GM19043 (cell line): ENCODE measurements around the gene MMP24OS.

Experiments used
- ATAC-seq: cut with Tn5 transposase; IDR thresholded peaks from one replicate; pipeline ENCODE4 v1.9.1; 2021; ENCODE audit warnings: low read depth; ENCODE audit not compliant: unreplicated experiment

Gene MMP24OS

DNA sequence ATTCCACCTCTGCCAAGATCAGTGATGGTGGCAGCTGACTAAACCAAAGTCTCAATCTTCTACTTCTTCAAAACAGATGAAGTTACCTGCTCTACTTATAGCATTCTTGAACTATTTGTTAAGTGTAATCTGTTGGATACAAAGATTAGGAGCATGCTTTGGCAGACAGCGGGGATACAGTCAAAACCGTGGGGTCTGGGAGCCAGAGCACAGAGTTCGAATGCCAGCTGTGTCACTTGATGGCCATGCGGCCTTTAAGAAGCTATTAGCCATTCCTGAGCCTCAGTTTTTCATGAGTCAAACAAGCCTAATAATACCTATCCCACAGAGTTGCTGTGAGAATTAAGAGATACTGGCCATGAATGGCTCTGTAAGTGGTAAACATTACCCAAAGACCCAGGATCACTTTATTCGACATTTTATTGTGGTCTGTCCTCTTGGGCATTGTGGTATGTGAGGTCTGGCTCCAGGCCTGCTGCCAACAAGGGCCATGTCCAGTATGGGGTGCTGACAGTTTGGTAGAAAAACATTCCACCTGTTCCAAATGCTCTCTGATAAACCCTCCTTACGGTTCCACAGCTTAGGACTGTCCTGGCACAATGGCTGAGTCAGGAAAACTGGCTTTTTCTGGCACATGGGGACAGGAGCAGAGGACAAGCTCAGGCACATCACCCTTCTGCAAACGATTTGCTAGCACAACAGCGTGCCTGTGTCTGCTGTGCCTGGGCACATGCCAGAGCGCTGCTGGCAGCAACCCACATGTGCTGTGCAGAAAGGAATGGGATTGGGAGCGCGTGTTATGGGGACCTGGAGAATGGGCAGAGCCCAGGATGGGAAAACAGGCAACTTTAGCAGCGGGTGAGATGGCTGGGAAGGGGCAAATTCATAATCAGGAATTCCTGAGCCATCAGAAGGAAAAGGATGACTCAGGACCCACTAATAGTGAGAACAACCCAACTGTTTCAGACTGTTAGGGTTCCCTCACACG is 30.0 kb upstream of the MMP24OS start:
- ATAC-seq: no peak

DNA sequence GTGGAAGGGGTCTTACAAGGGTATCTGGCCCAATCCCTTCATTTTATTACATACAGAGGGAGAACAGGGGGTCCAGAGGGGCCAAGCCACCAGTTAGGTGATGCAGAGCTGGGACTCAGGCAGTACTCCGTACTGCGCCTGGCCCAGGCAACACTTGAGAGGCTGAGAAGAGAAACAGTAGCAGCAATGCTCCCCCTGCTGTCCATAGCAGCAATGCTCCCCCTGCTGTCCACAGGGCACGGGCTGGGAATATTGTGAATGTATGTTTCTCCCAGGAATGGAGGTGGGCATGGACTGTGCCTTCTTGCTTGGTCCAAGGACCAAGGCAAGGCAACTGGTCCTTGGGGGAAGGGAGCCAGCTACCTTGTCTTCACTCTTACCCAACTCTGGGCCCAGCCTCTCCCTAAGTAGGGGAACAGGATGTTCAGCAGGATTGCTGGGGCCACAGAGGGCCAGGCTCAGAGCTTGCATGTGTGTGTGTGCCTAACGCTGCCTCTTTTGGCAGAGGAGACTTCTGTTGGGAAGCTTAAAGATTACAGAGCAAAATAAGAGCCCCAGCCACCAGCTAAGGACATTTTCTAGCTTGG is 29.1 kb upstream of the MMP24OS start:
- no peak for ATAC-seq

DNA sequence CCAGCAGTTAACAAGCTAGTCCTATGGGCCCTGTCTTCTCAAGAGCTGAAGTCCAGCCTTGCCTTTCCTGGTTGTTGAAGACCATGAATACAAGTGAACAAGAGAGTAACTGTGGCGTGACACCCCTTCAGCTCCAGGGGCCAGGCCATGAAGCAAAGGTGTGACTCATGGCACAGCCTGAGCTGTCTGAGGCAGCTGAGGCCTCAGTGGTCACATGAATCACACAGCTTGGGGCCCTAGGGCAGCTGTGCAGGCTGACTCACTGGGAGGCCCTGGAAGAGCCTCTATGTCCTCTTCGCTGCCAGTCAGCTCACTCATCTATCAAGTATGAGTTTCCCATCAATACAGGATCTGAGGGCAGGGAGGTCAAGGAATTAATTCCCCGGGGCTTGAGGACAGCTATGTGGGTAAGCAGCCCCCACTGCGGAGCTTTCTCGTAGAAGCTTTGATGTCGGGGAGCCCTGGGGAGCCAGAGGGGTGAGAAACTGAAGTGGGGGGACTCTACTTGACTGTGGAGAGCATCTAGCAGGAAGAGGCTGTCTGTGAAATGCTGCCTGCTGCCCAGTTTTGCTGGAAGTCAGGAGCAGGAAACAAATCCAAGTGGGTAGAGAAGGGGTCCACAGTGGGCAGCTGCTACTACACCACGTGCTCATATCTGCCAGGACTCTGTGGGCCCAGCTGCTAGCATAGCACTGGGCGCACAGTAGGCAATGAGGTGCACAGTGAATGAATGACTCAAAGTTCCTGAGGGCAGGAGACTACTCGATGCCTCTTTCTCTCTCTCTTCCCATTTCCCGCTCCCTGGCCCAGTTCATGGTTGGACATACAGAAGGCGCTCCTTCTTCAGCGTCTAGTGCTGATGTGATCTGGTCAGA is 28.0 kb upstream of the MMP24OS start:
- no peak for ATAC-seq

DNA sequence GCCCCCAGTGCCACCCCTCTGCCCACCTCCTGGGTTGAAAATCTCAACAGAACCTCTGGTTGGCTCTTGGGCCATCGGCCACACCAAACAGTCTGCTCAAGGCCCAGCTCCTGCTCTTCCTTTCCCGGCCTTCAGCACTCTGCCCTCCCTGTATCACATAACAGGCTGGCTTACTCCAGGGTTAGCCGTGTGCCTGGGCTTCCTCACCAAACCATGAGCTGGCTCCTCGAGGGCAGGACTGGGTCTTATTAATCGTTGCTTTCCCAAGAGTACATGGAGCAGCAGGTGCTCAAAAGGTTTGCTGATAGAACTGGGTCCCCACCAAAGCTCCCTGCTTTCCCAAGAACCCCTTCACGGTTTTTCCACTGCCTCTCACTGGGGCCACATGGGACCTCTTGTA is 27.0 kb upstream of the MMP24OS start:
- no peak for ATAC-seq

DNA sequence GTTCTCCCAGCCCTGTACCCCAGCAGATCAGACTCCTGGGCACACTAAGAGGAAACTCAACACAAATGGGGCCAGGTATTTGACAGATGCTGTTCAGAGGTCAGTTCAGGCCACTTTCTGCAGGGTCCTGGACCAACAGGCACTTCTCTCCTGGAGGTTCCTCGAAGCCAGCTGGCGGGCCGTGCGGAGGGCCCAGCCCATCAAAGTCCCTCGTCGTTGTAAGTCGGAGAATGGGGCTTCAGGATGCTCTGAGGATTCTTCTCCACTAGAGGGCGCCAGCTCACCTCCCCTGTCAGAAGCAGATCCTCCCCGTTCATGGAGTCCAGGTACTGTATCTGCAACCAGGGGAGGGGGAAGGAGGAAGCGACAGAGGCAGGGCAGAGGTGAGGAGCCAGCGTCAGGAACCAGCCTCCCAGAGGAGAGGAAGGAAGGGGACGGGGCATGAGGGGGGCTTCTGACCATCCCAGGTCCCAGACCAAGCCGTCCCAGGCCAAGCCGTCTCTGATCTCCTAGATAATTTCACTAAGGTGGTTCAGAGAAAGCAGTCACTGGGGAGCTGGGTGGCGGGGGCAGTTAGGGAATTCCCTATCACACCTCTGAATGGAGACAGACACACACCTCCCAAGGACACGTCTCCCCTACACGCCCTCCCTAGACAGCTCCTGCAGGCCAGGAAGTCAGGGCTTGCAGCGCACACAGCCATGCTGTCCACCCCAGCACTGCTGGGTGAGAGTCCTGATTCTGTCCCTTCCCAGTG is 26.0 kb upstream of the MMP24OS start:
- ATAC-seq: peak; percentile 53

DNA sequence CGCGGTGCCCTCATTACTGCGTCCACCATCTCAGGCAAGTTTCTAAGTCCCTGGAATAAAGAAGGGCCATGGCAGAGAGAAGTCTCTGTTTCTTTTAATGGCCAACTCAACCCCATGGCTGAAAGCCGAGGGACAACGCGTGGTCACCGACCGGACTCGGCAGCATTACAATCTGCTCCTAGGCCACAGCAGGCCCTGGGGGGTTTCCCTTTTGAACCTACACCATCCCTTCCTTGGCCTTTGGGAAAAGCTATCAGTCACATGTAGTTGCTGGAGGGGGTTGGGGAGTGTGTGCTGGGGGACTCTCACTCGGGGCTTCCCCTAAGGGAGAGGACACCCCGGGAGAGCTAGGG is 25.4 kb upstream of the MMP24OS start:
- ATAC-seq: no peak

DNA sequence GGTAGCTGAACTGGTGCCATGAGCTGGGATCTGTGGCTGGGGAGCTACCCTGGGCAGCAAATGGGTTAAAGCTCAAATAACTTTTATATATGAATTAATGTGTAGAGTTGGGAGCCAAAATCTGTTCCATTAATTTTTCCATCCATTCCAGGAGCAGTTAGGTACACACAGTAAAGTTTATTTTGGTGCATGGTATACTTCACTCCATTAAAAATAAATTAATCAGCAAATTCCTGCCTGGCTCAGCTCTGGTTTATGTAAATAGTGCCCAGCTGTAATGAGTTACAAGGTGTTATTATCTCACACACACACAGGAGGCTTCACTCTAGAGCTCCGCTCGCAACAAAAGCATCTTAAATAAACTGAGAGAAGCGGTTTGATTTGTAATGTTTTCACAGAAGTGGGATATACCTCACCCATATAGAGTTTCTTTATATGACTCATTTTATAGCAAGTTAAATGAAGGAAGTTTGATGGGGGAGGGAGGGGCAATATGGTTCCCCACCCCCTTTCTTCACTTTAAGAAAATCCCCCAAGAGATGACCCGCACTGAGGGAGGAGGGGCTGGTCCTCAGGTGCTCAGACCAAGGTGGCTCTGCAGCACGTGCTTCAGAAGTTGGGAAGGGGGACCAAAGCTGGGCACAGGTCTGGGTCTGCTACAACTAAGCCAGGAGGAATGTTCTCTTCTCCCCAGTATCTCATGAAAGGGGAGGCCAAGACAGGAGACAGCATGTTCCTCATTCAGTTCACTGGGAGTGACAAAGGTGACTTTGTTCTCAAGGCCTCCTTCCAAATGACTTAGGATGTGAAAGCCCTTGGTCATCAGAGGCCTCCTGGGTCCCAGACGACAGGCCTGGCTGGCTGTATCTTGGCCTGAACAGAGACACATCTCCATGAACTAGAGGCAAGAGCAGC is 24.8 kb upstream of the MMP24OS start:
- ATAC-seq: no peak

DNA sequence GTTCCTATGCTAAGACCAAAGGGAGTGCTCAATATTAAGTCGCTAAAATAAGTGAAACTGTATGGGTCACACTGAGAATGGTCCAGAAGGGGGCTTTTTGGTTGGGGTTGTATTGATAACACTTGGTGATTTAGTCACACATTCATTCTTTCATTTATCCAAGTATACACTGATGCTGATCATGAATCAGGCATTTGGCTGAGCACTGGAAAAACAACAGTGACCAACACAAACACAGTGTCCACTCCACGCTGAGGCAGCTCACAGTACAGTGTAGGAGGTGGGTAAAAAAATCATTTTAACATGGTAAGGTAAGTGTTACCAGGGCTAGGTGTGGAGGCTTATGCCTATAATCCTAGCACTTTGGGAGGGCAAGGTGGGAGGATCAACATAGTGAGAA is 23.5 kb upstream of the MMP24OS start:
- ATAC-seq: no peak

DNA sequence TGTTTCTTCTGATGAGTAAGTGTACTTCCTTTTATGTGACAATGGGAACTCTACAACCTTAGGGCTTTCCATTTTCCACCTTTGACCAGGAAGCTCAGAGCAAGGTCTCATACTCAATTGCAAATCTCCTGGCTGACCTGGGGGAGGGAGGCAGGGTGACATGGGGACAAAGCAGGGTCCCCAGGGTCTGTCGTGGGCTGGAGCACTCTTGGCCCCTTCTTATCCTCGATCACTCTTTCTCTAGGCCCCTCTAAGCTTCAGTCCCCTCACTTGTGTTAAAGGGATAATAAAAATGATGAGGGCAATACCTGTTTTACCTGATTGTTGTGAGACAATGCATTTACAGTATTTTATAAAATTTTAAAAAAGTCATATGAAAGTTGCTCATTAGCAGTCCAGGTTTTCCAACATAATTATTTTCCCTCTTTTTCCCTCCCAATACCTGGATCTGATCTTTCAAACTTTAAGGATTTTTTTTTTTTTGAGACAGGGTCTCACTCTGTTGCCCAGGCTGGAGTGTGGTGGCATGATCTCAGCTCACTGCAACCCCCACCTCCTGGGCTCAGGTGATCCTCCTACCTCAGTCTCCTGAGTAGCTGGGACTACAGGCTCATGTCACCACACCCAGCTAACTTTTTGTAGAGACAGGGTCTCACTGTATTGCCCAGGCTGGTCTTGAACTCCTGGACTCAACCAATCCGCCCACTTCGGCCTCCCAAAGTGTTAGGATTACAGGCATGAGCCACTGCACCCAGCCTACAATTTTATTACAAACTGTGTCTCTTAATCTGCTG is 22.7 kb upstream of the MMP24OS start:
- no peak for ATAC-seq

DNA sequence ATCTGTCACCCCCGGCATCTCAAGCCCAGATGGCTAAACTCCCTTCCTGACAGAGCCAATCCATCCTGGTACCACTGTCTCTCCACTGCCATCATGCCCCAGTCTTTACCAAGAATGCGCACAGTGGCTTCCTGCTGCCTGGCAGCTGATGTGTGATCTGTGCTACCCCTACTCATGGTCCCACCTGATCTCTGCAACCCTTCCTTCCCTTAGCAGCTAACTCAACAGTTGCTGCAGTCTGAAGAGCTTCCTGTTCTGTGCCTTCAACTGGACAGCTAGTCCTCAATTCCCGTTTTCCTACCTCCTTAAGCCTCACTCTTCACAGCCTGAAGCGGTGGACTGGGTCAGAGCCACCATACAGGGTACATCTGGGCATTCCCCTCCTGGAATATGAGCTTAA is 21.9 kb upstream of the MMP24OS start:
- ATAC-seq: no peak

DNA sequence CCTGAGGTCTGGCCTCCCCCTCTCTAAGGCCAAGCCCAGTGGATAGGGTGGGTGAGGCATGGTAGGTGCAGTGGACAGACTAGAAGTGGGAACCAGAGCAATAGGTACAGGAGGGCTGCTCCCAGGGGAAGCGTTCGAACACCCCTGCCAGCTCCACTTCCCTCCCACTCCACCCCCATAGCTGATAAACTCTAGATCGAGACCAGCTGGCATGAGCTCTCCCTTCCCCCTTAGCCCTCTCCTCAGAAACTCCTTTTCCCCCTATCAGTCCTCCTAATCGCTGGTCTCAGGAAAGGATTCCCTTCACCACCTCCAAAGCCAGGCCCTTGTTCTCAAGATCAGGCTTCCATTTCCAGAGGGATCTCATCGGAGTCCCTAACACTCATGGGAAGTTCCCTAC is 20.3 kb upstream of the MMP24OS start:
- no peak for ATAC-seq

DNA sequence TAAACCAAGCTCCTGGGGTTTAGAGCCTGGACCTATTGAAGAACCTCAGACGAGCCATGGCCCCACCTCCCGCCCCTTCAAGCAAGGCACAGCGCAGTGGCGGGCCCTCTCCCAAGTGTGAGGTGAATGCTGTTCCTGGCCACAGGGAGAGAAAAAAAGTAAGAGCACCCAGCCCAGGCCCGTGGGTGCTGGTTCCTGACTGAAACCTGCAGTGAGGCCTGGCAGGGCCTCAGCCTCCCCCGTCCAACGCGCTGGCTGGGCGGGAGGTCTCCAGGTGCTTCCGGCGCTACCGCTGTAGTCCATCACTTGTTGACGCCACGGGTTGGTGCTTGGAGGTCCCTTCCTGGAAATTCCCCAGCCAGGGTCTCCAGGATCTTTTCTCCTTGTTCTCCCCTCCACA is 19.8 kb upstream of the MMP24OS start:
- ATAC-seq: no peak

DNA sequence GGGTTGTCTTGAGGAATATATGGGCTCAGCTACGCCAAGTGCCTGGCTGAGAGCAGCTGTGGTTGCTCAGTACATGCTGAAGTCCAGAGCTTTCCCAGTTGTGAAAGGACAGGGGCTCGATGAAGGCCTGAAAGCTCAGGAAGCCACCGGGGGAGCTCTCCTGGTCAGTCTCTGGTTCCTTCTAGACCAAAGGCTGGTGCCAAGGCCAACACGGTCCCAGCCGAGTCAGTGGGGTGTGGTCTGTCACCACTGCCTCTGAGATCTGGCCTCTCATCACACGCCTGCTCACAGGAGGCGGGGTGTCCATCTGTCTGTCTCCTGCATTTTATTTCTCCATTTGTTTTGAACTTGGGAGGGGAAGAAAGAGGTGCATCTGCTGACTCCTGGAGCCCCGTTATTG is 19.2 kb upstream of the MMP24OS start:
- no peak for ATAC-seq

DNA sequence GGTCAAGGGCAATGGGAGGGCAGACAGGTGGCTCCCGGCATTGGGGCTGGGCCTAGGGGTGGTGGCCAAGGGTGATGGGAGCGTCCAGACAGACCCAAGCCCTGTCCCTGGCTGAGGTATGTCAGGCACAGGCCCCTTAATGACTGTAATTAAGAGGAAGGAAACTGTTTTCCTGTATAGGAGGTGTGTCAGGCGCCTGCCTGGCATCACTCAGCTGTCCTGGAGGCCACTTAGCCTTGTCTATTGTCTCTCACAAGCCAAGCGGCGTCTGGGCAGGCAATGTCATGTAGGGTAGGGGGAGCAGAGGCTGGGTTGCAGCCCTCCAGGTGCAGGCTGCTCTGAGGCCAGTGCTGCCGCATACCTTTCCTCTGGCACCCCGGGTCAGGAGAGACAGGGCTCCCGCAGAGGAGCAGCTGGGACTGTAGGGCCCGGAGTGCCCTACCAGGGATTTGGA is 18.2 kb upstream of the MMP24OS start:
- no peak for ATAC-seq

DNA sequence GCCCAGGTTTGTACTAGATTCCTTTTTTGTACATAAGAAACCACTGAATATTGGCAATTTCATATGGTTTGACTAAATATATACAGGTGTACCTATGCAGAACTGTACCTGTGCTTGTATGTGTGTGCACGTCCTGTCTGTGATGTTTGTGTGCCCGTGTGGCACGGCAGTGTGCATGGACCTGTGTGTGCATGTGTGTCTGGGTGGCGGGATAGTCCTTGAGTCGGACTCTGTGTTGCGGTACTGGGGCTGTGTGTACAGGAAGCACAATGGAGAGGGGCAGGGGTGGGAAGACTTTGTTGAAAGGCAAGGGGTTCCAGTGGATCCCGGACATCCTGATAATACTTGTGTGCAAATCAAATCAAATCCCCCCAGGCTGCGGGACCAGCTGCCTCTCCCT is 17.8 kb upstream of the MMP24OS start:
- no peak for ATAC-seq

DNA sequence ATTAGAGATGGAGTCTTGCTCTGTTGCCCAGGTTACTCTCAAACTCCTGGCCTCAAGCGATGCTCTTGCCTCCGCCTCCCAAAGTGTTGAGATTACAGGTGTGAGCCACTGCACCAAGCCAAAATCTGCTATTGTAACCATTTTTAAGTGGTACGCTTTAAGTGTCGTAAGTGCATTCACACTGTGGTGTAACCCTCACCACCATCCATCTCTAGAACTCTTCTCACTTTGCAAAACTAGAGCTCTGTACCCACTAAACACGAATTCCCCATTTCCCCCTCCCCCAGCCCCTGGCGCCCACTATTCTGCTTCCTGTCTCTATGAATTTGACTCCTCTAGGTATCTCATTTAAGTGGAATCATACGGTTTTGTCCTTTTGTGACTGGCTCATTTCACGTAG is 17.1 kb upstream of the MMP24OS start:
- no peak for ATAC-seq

DNA sequence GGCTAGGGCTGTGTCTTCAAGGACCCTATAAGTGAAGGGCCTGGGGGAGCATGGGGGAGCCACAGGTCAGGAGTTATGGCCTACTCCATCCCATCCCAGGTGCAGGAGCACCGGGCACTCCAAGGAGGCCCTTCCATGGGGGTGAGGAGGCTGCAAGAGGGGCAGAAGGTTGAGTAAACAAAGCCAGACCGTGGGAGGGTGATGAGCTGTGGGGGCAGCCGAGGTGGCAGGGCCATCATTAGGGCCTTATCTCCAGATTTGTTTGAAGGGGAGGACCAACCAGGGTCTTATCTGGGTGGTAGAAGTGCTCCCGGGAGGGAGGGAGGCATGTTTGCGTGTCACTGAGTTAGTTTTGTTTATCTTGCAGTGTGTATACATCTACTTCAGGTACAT is 16.4 kb upstream of the MMP24OS start:
- no peak for ATAC-seq
